ENCODE data around the gene MGME1. TPM values are rescaled to one million over a fixed set of nuclear protein-coding genes. Genes with fewer than 3 reads are reported as not detected.
A peak's percentile ranks its signal among the peaks of the same experiment; 100 is the strongest.

MGME1 gene
- total and polyA plus RNA-seq, 2 of the 13 experiments (the other 11 are each of a cell fraction or from before 2014, with no cell fraction given), result 36.7 to 66.6 TPM

DNA sequence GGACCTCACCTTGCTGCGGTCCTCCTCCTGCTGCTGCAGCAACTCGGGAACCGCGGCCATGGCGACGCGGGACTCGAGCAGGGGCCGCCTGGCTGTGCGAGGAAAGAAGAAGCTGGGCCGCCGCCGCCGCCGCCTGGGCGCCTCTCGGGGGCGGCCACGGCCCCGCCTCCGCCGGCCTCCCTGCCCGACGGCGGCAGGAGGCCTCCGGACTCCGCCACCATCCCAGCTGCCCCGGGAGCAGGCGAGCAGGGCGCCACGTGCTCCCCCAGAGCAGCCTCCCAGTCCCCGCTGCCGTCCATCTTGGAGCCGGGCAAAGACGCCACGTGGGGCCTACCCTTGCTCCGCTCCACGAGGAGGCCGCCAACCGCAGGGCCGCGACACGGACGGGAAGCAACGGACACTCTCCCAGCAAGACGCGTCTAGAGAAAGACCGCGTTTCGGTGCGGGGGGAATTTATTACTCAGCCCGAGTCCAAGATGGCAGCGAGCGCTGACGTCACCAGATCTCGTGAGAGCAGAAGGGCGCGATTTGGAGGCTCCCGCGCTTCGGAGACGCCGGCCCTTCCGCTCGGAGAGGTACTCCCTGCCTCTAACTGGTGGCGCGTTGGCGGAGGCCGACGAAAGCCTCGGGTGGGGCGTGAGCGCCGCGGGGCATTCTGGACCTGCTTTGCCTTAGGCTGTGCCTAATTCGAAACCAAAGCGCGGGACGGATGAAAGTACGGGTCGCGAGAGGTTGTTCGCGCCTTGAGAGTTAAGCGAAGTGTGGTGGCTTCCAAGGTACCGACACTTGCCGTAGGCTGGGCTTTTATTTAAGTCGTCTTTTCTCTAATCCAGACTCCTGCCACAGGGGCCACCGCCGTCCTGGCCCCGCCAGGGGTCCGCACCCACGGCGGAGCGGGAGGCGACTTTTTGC lies at the start of gene MGME1, which contains the start of gene SNX5 (continued):
- TF ChIP-seq, protein P1, sequence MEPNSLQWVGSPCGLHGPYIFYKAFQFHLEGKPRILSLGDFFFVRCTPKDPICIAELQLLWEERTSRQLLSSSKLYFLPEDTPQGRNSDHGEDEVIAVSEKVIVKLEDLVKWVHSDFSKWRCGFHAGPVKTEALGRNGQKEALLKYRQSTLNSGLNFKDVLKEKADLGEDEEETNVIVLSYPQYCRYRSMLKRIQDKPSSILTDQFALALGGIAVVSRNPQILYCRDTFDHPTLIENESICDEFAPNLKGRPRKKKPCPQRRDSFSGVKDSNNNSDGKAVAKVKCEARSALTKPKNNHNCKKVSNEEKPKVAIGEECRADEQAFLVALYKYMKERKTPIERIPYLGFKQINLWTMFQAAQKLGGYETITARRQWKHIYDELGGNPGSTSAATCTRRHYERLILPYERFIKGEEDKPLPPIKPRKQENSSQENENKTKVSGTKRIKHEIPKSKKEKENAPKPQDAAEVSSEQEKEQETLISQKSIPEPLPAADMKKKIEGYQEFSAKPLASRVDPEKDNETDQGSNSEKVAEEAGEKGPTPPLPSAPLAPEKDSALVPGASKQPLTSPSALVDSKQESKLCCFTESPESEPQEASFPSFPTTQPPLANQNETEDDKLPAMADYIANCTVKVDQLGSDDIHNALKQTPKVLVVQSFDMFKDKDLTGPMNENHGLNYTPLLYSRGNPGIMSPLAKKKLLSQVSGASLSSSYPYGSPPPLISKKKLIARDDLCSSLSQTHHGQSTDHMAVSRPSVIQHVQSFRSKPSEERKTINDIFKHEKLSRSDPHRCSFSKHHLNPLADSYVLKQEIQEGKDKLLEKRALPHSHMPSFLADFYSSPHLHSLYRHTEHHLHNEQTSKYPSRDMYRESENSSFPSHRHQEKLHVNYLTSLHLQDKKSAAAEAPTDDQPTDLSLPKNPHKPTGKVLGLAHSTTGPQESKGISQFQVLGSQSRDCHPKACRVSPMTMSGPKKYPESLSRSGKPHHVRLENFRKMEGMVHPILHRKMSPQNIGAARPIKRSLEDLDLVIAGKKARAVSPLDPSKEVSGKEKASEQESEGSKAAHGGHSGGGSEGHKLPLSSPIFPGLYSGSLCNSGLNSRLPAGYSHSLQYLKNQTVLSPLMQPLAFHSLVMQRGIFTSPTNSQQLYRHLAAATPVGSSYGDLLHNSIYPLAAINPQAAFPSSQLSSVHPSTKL (CRISPR knock-in tag; IDR thresholded peaks at IDR 0.05), result peak; percentile 85
- TF ChIP-seq RXRA (CRISPR knock-in tag; IDR thresholded peaks at IDR 0.05) (peak; percentile 90), HNF4G (IDR thresholded peaks at IDR 0.05; ENCODE audit: borderline replicate concordance, low read depth, low read length) (no peak), HNF4G (CRISPR knock-in tag; IDR thresholded peaks at IDR 0.05; ENCODE audit: borderline replicate concordance, low read depth) (peak; percentile 94), ZNF775 (CRISPR knock-in tag; IDR thresholded peaks at IDR 0.05; ENCODE audit: borderline replicate concordance) (no peak; the same call in 1 of the 2 replicates), TBP (CRISPR knock-in tag; IDR thresholded peaks at IDR 0.05) (peak; percentile 83; the same call in 1 of the 2 replicates), ZNF883 (CRISPR knock-in tag; IDR thresholded peaks at IDR 0.05; ENCODE audit: not compliant biosample characterization) (peak; percentile 96), ZNF670 (CRISPR knock-in tag; IDR thresholded peaks at IDR 0.05; ENCODE audit: borderline replicate concordance) (peak; percentile 96; the same call in 1 of the 2 replicates), ZNF143 (CRISPR knock-in tag; IDR thresholded peaks at IDR 0.05) (peak; percentile 96), ADNP (CRISPR knock-in tag; IDR thresholded peaks at IDR 0.05) (no peak), SRSF4 (IDR thresholded peaks at IDR 0.05; ENCODE audit: low read depth, low read length, poor library complexity, severe bottlenecking) (peak; percentile 4), HDAC2 (CRISPR knock-in tag; IDR thresholded peaks at IDR 0.05) (peak; percentile 95), ZNF75D (CRISPR knock-in tag; IDR thresholded peaks at IDR 0.05; ENCODE audit: borderline replicate concordance) (no peak), MBNL3 (CRISPR knock-in tag; conservative IDR thresholded peaks at IDR 0.05) (no peak), ZNF850 (CRISPR knock-in tag; conservative IDR thresholded peaks at IDR 0.05) (0 out of 2 replicates have a peak, but pooled peaks have one; percentile 20), EEA1 (CRISPR knock-in tag; IDR thresholded peaks at IDR 0.05; ENCODE audit: borderline replicate concordance) (peak; percentile 88), MEIS1 (CRISPR knock-in tag; IDR thresholded peaks at IDR 0.05; ENCODE audit: borderline replicate concordance) (peak; percentile 26; the same call in 1 of the 2 replicates), TEAD2 (CRISPR knock-in tag; IDR thresholded peaks at IDR 0.05) (peak; percentile 47; the same call in 1 of the 2 replicates)
- TF ChIP-seq, protein P2, sequence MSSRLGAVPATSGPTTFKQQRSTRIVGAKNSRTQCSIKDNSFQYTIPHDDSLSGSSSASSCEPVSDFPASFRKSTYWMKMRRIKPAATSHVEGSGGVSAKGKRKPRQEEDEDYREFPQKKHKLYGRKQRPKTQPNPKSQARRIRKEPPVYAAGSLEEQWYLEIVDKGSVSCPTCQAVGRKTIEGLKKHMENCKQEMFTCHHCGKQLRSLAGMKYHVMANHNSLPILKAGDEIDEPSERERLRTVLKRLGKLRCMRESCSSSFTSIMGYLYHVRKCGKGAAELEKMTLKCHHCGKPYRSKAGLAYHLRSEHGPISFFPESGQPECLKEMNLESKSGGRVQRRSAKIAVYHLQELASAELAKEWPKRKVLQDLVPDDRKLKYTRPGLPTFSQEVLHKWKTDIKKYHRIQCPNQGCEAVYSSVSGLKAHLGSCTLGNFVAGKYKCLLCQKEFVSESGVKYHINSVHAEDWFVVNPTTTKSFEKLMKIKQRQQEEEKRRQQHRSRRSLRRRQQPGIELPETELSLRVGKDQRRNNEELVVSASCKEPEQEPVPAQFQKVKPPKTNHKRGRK (CRISPR knock-in tag; IDR thresholded peaks at IDR 0.05), result 0 out of 2 replicates have a peak, but pooled peaks have one; percentile 50
- TF ChIP-seq, protein P3, sequence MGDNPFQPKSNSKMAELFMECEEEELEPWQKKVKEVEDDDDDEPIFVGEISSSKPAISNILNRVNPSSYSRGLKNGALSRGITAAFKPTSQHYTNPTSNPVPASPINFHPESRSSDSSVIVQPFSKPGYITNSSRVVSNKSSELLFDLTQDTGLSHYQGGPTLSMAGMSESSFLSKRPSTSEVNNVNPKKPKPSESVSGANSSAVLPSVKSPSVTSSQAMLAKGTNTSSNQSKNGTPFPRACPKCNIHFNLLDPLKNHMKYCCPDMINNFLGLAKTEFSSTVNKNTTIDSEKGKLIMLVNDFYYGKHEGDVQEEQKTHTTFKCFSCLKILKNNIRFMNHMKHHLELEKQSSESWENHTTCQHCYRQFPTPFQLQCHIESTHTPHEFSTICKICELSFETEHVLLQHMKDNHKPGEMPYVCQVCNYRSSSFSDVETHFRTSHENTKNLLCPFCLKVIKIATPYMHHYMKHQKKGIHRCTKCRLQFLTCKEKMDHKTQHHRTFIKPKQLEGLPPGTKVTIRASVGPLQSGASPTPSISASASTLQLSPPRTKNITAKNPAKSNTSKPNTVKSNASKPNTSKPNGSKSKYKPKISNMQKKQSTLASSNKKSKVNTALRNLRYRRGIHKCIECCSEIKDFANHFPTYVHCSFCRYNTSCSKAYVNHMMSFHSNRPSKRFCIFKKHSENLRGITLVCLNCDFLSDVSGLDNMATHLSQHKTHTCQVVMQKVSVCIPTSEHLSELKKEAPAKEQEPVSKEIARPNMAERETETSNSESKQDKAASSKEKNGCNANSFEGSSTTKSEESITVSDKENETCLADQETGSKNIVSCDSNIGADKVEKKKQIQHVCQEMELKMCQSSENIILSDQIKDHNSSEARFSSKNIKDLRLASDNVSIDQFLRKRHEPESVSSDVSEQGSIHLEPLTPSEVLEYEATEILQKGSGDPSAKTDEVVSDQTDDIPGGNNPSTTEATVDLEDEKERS (CRISPR knock-in tag; IDR thresholded peaks at IDR 0.05), result peak; percentile 97

Measured in HepG2 (cell line).